ENCODE results near the gene FLOT2. TPM values are rescaled to one million over a fixed set of nuclear protein-coding genes. Genes with fewer than 3 reads are reported as not detected.

The FLOT2 gene
- total RNA-seq, 1 experiment from 2014 or later: 98.1 TPM

- TF ChIP-seq REST (IDR thresholded peaks at IDR 0.05; ENCODE audit: low read depth): no peak
- no peak for TF ChIP-seq CEBPB (IDR thresholded peaks at IDR 0.05; ENCODE audit: low read depth)
- no peak for TF ChIP-seq SP1 (IDR thresholded peaks at IDR 0.05; ENCODE audit: low read depth)
- TF ChIP-seq ZBTB33 (IDR thresholded peaks at IDR 0.05; ENCODE audit: extremely low read depth, insufficient replicate concordance, low read length): no peak
- no peak for TF ChIP-seq ELF1 (IDR thresholded peaks at IDR 0.05; ENCODE audit: borderline replicate concordance, low read depth)
- no peak for TF ChIP-seq SIN3A (IDR thresholded peaks at IDR 0.05; ENCODE audit: low read depth)
- TF ChIP-seq CBX3 (IDR thresholded peaks at IDR 0.05; ENCODE audit: low read depth): no peak
Observed at GRCh38 chr17:28926366-28926765, 28.8 kb upstream of the FLOT2 start (continued).

GRCh38 chr17:28925912-28926365, 28.4 kb upstream of the FLOT2 start:
- POLR2A ChIA-PET: no interaction called here
- no peak for DNase-seq (ENCODE audit: low read depth, low spot score)
- BruUV-seq (replicated peaks): no TSS peak
- no peak overlapping the region for H2AFZ ChIP-seq (ENCODE audit: low read depth, low read length, poor library complexity, severe bottlenecking)
- H3K9me2 ChIP-seq (ENCODE audit: insufficient read depth): no peaks in the 10 kb centered on the region
- H3K36me3 ChIP-seq (ENCODE audit: control insufficient read depth in 1 of 2, insufficient read depth in 2 of 2, low read length in 2 of 2): peaks cover 17 to 34% of the 10 kb centered on the region in 2 experiments
- CTCF ChIA-PET: no interaction called here
- no peak overlapping the region for H3K27ac ChIP-seq (ENCODE audit: low read depth, low read length)
- H3K9me3 ChIP-seq (ENCODE audit: control insufficient read depth in 1 of 2, insufficient read depth in 1 of 2, low read depth in 1 of 2, low read length in 2 of 2): no peaks in the 10 kb centered on the region
- no peaks in the 10 kb centered on the region for H3K27me3 ChIP-seq (ENCODE audit: insufficient read depth, low read length)
- no peaks in the 10 kb centered on the region for H4K20me1 ChIP-seq (ENCODE audit: insufficient read depth)
- ATAC-seq: no peak
- no peak for TF ChIP-seq ATF3 (IDR thresholded peaks at IDR 0.05)
- H3K4me3 ChIP-seq (replicated peaks in 1 of 2; ENCODE audit: low read depth in 1 of 2, low read length in 2 of 2): no peak overlapping the region
- RAD21 ChIA-PET (ENCODE audit: low non-redundant PET in 1 of 2, low total read pairs in 2 of 2, uncharacterized antibody in 2 of 2, unreplicated experiment in 2 of 2): no interaction called here
- intact Hi-C loops (cut with micrococcal nuclease): no loop called here
- no peaks in the 10 kb centered on the region for H3K4me1 ChIP-seq (ENCODE audit: control insufficient read depth in 1 of 2, insufficient read depth in 2 of 2, low read length in 2 of 2)
- no peak overlapping the region for H3K4me2 ChIP-seq (ENCODE audit: low read length)
- H3K9ac ChIP-seq (ENCODE audit: low read length): no peak overlapping the region
- H3K79me2 ChIP-seq (ENCODE audit: insufficient read depth, low read length): peaks cover 55% of the 10 kb centered on the region

All from HCT116 (cell line).